Stomach smooth muscle (tissue), 2 donors: Measurements from ENCODE around the gene SIDT2.

Experiments used
- H3K27ac ChIP-seq: one replicate; pipeline ENCODE4 v1.7.0; 2013; ENCODE audit warnings: mild to moderate bottlenecking, low read length, inconsistent platforms
- H3K27me3 ChIP-seq, 2 donors: one replicate each; pipeline ENCODE4 v1.7.0; 2013; ENCODE audit warnings: low read length in 2 of 2; ENCODE audit not compliant: insufficient read depth in 2 of 2, control insufficient read depth in 1 of 2
- H3K36me3 ChIP-seq, 2 donors: one replicate each; pipeline ENCODE4 v1.7.0; 2013; ENCODE audit warnings: low read length in 2 of 2; ENCODE audit not compliant: control insufficient read depth in 2 of 2, insufficient read depth in 2 of 2
- H3K4me1 ChIP-seq: one replicate; pipeline ENCODE4 v1.7.0; 2013; ENCODE audit warnings: low read length; ENCODE audit not compliant: control insufficient read depth, insufficient read depth
- H3K4me3 ChIP-seq, 2 donors: one replicate each; pipeline ENCODE4 v1.7.0; 2013; ENCODE audit warnings: low read length in 2 of 2
- H3K9ac ChIP-seq, 2 donors: one replicate each; pipeline ENCODE4 v1.7.0; 2013; ENCODE audit warnings: low read length in 2 of 2, mild to moderate bottlenecking in 1 of 2
- H3K9me3 ChIP-seq, 2 donors: one replicate each; pipeline ENCODE4 v1.7.0; 2013; ENCODE audit warnings: low read length in 2 of 2; ENCODE audit not compliant: control insufficient read depth in 2 of 2
- donor health status: healthy.
- donor health status: Pancreatic carcinoma.

SIDT2 gene

DNA sequence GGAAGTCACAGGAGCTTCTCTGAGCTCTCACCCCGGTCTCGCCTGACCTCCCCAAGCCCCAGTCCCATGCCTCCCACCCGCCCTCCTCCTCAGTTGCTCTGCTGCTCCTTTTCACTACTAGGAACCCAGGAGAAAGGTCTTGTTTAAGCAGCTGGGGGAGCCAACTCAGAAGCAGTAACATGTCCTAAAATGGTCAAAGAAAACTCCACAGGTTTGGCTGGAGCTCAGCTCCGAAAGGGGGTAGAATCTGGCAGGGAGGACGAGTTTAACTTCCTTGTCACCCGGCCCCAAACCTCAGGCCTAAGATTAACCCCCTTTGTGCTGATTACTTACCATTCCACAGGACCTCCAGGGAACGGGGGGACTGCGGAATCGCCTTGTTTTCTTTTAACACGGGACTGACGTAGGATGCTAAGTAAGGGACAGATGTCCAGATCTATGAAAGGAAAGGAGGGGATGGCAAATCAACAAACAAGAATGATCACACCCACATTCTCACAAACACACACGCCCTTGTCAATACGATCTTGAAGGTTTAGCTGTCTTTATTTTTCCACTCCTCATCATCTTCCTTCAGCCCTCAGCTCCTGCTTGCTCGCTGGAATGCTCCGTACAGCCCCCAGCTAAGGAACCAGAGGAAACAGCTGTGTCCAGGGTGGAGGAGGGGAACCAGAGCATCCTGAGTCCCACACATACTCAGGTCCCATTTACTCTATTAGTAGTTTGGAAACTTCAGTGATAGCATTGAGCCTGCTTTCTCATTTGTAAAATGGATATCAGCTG is 39.8 kb downstream of the SIDT2 start:
- H3K36me3 ChIP-seq, result peaks cover 13 to 19% of the 10 kb centered on the region in 2 donors
- peak overlapping the region; percentile 66 to 86 for H3K9ac ChIP-seq
- H3K4me3 ChIP-seq, result peak overlapping the region; percentile 41 to 55
- no peaks in the 10 kb centered on the region for H3K27me3 ChIP-seq
- peak overlapping the region; percentile 99 for H3K27ac ChIP-seq
- no peaks in the 10 kb centered on the region for H3K9me3 ChIP-seq
- peaks cover 65% of the 10 kb centered on the region for H3K4me1 ChIP-seq

- Histone ChIP-seq H3K9ac (peak overlapping the region; percentile 66 to 86), H3K36me3 (peaks cover 20 to 24% of the 10 kb centered on the region in 2 donors), H3K4me1 (peaks cover 69% of the 10 kb centered on the region), H3K4me3 (peak overlapping the region; percentile 1 to 55), H3K27me3 (no peaks in the 10 kb centered on the region), H3K9me3 (no peaks in the 10 kb centered on the region), H3K27ac (peak overlapping the region; percentile 99)
Measured at GRCh38 chr11:117219001-117219400, 40.5 kb downstream of the SIDT2 start.

- Histone ChIP-seq H3K9ac (peak overlapping the region; percentile 66 to 86), H3K4me3 (peak overlapping the region in 1 of 2 donors; percentile 1), H3K27ac (peak overlapping the region; percentile 99), H3K9me3 (no peaks in the 10 kb centered on the region), H3K27me3 (no peaks in the 10 kb centered on the region), H3K36me3 (peaks cover 21 to 27% of the 10 kb centered on the region in 2 donors), H3K4me1 (peaks cover 69% of the 10 kb centered on the region)
Measured at GRCh38 chr11:117219455-117219854, 40.9 kb downstream of the SIDT2 start.

GRCh38 chr11:117219995-117220394 is 41.5 kb downstream of the SIDT2 start:
- no peaks in the 10 kb centered on the region for H3K27me3 ChIP-seq
- H3K4me3 ChIP-seq, result peak overlapping the region in 1 of 2 donors; percentile 54
- H3K4me1 ChIP-seq, result peaks cover 69% of the 10 kb centered on the region
- no peaks in the 10 kb centered on the region for H3K9me3 ChIP-seq
- H3K27ac ChIP-seq, result peak overlapping the region; percentile 99
- H3K36me3 ChIP-seq, result peaks cover 18 to 25% of the 10 kb centered on the region in 2 donors
- peak overlapping the region; percentile 66 to 86 for H3K9ac ChIP-seq

GRCh38 chr11:117220568-117220967 is 42.0 kb downstream of the SIDT2 start:
- H3K27me3 ChIP-seq, result no peaks in the 10 kb centered on the region
- peak overlapping the region; percentile 31 to 54 for H3K4me3 ChIP-seq
- peak overlapping the region; percentile 66 to 86 for H3K9ac ChIP-seq
- H3K9me3 ChIP-seq, result no peaks in the 10 kb centered on the region
- H3K4me1 ChIP-seq, result peaks cover 69% of the 10 kb centered on the region
- peaks cover 19 to 25% of the 10 kb centered on the region in 2 donors for H3K36me3 ChIP-seq
- H3K27ac ChIP-seq, result peak overlapping the region; percentile 99

DNA sequence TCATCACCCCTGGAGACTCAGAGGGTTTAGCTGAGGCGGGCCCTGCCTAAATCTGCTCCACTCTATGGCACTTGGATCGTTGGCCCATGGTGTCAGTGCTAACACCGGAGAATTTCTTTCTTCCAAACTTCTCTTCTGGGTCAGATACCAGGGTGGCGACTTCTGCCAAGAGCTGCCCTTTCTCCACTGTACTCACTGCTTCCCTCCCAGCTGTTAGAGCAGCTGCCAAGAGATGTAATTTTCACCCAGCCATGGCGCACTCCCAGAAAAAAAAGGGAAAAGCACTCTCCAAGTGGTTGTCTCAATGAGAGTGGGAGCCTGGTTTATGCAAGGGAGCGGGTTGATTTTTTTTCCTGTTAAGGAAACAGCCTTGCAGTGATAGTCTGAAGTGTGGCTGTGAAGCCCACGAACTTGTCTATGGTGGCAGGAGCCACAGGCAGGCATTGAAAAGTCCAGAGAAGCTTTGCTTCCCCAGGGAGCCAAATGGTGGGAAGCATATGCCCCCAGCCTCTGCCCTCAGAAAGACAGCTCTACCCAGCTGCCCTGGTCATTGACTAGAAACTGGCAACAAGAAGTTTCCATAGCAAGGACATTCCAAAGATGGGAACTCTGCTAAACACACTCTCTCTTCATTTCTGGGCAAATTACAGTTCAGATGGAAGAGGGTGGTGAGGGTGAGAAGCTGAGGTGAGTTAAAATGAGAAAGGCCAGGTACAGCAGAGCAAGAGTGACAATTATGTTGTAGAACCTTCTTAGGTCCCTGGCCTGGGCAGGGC is 42.6 kb downstream of the SIDT2 start:
- H3K4me1 ChIP-seq, result peaks cover 72% of the 10 kb centered on the region
- H3K27ac ChIP-seq, result peak overlapping the region; percentile 99
- peak overlapping the region; percentile 66 to 86 for H3K9ac ChIP-seq
- H3K4me3 ChIP-seq, result peak overlapping the region; percentile 31 to 54
- H3K9me3 ChIP-seq, result no peaks in the 10 kb centered on the region
- peaks cover 22 to 28% of the 10 kb centered on the region in 2 donors for H3K36me3 ChIP-seq
- no peaks in the 10 kb centered on the region for H3K27me3 ChIP-seq

- no peaks in the 10 kb centered on the region for H3K9me3 ChIP-seq
- peak overlapping the region in 1 of 2 donors; percentile 54 for H3K4me3 ChIP-seq
- H3K9ac ChIP-seq, result peak overlapping the region; percentile 66 to 86
- H3K27me3 ChIP-seq, result no peaks in the 10 kb centered on the region
- peak overlapping the region; percentile 99 for H3K27ac ChIP-seq
- peaks cover 65% of the 10 kb centered on the region for H3K4me1 ChIP-seq
- H3K36me3 ChIP-seq, result peaks cover 24 to 29% of the 10 kb centered on the region in 2 donors
Measured at GRCh38 chr11:117221775-117222517, 43.4 kb downstream of the SIDT2 start.

DNA sequence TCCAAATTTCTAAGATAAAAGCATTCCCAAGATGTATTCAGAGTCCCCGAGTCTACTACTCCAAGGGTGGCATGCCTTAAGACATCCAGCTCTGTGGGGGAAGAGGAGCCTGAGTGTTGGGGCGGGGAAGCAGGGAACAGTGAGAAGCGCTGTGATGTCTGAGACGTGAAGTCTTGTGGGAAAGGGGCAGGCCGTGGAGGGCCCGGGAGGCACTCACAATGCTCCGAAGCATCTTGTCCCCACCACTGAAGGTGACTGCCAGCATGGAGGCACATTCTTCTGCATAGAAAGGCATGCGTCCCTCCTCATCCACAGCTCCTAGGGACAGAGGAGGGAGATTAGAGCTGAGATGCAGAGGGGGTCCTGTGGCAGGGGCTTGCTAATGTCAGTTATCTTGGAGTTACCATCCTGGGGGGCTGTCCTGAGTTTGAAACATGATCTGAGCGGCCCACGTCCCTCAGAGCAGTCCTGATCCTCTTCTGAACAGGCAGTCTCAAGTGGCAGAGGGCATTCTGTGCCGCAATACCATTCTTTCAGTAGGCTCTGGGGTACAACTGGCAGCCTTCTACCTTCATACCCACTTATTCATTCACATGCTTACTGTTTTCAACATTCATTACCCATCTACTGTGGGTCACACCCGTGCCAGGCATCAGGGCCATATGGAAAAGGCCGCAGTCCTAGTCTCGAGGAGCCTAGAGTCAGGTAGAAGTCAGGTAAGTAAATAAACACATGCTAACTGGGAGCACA is 44.6 kb downstream of the SIDT2 start:
- Histone ChIP-seq H3K27ac (peak overlapping the region; percentile 99), H3K9me3 (no peaks in the 10 kb centered on the region), H3K36me3 (peaks cover 34 to 37% of the 10 kb centered on the region in 2 donors), H3K4me1 (peaks cover 54% of the 10 kb centered on the region), H3K4me3 (no peak overlapping the region), H3K27me3 (no peaks in the 10 kb centered on the region), H3K9ac (peak overlapping the region; percentile 5 to 19)

GRCh38 chr11:117223741-117224689 is 45.5 kb downstream of the SIDT2 start:
- H3K9ac ChIP-seq, result peak overlapping the region; percentile 19 to 21

More at GRCh38 chr11:117223741-117224689, 45.5 kb downstream of the SIDT2 start:
- Histone ChIP-seq H3K27me3 (no peaks in the 10 kb centered on the region), H3K4me3 (no peak overlapping the region), H3K27ac (peak overlapping the region; percentile 99), H3K4me1 (peaks cover 45% of the 10 kb centered on the region), H3K36me3 (peaks cover 38 to 39% of the 10 kb centered on the region in 2 donors), H3K9me3 (no peaks in the 10 kb centered on the region)
